ENCODE measurements around the gene HLX.

HLX gene

GRCh38 chr1:220879076-220879508, at the start of gene HLX:
HLX (plus strand) TSS chr1:220879443; CDS start chr1:220879858, 415 bp downstream.
- peak; percentile 57 to 62 for DNase-seq

DNA sequence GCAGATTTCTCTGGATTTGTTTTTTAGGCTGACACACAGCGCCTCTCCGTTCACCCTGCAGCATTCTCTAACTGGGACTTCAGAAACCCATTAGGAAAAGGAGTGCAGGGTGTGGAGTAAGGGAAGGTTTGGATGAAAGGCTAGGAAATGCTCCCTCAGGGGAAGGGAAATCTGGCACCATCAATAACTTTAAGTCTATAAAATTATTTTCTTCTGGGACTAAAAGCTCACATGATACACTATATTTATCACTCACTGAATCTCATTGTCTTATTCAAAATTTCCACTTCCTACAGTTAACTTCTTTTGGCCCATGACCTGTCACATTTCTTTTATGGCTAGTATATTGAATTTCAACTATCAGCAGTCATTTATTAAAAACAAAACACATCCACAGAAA, 45.8 kb upstream of the HLX start:
- no peak for DNase-seq

DNA sequence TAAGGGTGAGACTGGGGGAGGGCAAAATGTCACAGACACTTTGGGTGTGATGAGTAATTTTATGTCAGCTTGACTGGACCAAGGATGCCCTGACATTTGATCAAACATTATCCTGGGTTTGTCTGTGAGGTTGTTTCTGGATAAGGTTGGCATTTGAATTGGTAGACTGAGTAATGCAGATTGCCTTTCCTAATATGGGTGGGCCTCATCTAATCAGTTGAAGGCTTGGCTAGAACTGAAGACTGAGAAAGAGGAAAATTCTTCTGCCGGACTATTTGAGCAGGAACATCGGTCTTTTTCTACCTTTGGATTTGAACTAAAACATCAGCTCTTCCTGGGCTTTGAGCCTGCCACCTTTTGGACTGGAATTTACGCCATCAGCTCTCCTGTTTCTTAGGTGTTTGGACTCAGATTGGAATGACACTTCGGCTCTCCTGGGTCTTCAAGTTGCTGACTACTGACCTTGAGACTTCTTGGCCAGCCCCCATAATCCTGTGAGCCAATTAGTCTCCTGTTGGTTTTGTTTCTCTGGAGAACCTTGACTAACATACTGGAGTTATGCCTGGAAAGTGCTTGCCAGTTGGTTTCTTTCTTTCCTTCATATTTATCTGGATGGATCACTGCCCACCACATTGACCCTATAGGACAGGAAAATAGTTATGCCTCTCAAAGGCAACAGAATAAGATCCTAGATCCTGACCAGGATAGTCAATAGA, 44.9 kb upstream of the HLX start:
- no peak for DNase-seq

DNA sequence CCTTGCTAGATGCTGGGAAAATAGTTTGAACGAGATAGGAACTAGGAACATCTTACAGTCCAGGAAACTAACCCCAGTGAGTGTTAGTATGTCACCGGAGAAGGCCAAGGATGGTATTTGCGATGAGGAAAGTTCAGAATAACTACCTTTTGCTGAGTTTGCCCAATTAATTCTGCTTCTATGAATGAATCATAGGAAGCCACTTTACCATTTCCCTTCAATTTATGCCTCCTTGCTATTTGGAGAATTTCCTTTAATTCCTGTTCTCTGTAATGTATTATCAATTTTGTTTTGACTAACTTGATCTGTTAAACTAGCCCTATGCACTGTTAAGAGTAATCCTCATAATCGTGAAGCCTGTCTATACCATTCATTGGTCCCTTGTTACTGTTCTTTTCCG, 40.7 kb upstream of the HLX start:
- no peak for DNase-seq

DNA sequence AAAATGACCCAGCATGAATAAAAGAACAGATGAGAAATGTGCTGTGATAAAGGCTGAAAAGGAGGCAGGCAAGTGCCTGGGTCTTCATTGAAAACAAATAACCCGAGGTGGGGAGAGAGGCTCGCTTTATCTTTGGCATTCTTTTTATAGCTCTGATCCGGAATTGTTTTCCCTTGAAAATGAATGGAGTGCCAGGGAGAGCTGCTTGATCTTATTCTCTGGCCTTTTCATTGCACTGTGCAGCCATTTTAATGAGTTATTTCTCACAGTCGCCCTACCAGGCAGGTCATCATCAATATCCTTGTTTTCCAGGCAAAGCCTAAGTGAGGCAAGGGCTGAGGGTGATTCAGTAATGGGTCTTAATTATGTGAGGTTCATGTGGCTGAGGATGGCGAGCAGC, 39.8 kb upstream of the HLX start:
- DNase-seq, result no peak

GRCh38 chr1:220841293-220841692, 38.0 kb upstream of the HLX start:
- DNase-seq, result no peak

- no peak for DNase-seq
Observed at GRCh38 chr1:220843481-220844011, 35.7 kb upstream of the HLX start.

DNA sequence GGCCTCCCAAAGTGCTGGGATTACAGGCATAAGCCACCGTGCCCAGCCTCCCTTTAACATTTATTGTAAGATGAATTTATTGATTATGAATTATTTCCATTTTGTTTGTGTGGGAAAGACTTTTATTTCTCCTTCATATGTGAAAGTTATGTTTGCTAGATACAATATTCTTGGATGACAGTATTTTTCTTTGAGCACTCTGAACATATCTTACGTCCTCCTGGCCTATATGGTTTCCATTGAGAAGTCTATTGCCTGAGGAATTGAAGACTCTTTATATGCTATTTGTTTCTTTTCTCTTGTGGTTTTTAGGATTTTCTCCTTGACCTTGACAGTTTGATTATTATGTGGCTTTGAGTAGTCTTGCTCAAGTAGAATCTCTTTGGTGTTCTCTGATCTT, 26.8 kb upstream of the HLX start:
- no peak for DNase-seq

- no peak for DNase-seq
Observed at GRCh38 chr1:220872296-220872695, 6.9 kb upstream of the HLX start.

DNA sequence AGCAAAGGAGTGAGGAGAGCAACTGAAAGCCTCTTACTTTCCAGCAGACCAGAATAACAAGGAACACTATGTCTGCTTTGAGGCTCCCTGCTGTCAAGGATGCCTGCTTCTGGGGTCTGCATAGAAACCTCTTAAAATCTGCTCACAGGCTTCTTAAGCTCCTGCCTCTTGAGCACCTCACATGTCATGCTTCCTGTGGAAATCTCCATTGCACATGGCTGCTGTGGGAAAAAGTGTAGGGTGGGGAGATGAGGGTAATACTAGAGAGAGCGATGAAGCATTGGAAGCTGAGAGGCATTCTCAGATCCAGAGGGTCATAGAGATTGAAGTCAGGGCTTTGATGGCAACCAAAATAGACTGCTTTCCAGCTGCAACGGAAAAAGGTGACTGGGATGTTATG, 6.2 kb upstream of the HLX start:
- DNase-seq, result no peak

DNA sequence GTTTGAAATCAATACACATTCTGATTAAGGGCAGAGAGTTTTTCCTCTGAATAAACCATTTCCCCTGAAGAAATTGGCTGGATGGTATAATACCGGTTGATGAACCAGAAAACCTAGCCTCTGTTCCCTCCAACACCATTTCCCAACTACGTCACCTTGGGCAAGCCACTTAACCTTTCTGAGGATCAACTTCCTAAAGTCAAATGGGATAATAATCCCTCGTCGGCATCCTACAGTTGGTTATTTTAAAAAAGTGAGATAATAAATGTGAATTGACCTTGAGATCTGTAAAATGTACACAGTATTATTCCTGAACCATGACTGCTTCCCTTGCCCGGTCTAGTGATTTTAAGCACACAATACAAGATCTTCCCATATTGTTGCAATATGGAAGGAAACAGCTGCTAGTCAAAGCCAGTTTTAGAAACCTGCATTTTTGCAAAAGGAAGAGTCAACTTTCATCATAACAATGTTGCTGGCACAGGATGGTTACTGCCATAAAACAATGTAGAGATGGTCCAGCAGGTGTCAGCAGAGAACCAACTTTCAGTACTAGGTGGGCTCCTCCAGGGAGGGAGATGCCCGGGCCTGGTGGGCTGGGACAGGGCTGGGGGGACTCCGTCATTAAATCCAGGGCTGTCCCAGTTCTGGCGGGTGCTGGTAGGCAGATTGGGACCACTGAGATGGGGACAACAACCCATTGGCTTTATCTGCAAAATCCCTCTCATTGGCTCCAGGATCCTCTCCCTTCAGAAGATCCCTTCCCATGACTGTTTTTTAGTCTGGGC, 5.2 kb upstream of the HLX start:
- DNase-seq, result peak; percentile 34 to 50

DNA sequence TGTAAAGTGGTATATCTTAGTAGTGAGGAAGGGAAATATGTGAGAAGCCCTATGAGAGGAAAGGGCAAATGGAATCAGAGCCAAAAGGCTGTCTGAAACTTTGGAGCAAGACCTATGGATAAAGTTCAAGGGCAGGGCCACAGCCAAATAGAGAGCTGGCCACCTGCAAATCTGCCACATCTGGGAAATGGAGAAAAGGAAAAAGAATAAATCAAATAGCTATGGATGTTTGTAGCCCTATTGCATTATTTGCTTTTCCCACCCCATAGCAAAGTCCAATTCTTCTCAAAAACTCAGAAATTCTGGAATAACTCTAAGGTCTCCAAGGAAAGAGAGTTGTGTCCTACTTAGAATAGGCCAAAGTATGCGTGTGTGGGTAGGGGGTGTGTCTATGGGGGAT, 4.0 kb upstream of the HLX start:
- DNase-seq, result no peak

- DNase-seq, result peak; percentile 29 to 51
Observed at GRCh38 chr1:220876511-220877376, 2.5 kb upstream of the HLX start.

- no peak for DNase-seq
Observed at GRCh38 chr1:220877377-220878095, 1.7 kb upstream of the HLX start.

- peak; percentile 49 to 52 for DNase-seq
Observed at GRCh38 chr1:220878191-220879075, 810 bp upstream of the HLX start.

DNA sequence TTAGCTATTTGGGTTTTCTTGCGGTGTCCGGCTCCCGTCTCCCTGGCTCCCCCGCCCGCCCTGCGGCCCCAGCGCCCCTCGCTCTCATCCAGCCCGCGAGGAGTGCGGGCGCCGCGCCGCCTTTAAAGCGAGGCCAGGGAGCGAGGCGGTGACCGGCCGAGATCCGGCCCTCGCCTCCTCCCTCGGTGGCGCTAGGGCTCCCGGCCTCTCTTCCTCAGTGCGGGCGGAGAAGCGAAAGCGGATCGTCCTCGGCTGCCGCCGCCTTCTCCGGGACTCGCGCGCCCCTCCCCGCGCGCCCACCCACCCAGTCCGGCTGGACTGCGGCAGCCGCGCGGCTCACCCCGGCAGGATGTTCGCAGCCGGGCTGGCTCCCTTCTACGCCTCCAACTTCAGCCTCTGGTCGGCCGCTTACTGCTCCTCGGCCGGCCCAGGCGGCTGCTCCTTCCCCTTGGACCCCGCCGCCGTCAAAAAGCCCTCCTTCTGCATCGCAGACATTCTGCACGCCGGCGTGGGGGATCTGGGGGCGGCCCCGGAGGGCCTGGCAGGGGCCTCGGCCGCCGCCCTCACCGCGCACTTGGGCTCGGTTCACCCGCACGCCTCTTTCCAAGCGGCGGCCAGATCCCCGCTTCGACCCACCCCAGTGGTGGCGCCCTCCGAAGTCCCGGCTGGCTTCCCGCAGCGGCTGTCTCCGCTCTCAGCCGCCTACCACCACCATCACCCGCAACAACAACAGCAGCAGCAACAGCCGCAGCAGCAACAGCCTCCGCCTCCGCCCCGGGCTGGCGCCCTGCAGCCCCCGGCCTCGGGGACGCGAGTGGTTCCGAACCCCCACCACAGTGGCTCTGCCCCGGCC, 492 bp downstream of the HLX start:
- DNase-seq, result no peak

GRCh38 chr1:220880362-220880670, 1.1 kb downstream of the HLX start:
- DNase-seq, result no peak

GRCh38 chr1:220880726-220881506, 1.7 kb downstream of the HLX start:
- DNase-seq, result peak; percentile 37 to 39

DNA sequence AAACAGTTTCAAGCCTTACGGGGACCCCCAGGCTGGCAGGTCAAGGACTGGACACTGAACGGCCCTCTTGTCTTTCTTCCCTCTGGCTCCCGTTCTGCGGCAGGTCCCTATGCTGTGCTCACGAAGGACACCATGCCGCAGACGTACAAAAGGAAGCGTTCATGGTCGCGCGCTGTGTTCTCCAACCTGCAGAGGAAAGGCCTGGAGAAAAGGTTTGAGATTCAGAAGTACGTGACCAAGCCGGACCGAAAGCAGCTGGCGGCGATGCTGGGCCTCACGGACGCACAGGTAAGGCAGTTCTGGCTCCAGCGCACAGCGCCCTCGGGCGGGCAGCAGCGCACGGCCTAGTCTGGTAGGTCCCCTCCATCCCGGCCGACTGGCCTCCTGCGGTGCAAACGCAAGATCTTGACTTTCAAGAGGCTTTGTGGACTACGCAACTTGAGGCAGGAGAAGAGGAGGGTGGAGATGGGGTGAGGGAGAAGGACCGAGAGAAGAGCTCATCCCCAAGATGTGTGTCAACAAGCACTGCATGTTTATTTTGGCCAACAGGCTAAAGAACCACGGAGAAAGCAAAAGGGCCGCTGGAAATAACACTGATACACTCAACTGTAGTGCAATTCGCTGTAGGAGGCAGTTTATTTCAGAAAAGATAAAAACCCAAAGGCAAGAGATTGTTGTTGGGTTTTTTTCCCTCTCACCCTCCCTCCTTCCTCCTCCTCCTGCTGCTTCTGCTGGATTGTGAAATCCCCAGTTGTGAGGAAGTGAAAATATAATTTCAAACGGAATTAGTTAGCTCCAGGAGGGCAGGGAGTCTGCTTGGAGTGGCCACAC, 3.0 kb downstream of the HLX start:
- peak; percentile 85 to 86 for DNase-seq
